Stimulated activated CD4-positive, alpha-beta T cell treated with anti-CD3 and anti-CD28 coated beads, Interleukin-12 subunit alpha, Interleukin-12 subunit beta, amount 100 ng/mL, for 48 hours (primary cell): ENCODE data around the gene TMEM17.

Experiments used
- DNase-seq, 3 donors: peaks; one replicate each; pipeline ENCODE4 v3.0.0-alpha.2; 2020; ENCODE audit warnings: low read depth in 2 of 3, low spot score in 1 of 3

TMEM17 gene

GRCh38 chr2:62474176-62474575 is 31.8 kb downstream of the TMEM17 start:
- DNase-seq: no peak

DNA sequence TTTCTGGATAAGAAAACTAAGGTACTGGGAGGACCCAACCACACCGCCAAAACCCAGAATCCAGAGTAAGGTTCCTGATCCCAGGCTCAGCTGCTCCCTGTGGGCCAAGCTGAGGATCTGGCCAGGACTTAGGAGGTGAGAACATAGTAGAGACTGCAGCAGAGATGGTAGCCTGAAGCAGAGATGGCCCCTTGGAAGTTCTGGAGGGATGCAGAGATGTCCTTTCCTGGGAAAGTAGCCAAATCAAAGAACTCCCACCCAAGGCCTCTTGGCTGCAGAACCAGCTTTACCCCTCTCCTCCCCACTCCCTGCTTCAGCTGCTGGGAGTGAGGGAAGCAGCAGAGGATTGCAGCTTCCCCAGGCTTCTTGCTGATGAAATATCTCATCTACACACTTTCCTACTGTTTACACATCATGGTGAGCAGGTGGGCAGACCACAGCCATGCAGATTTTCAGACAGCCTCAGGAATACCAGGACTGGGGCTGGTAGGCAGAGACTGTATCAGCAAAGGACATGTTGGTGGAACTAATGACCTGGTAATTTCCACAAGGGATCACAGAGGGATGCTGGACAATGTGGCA is 32.7 kb downstream of the TMEM17 start:
- no peak for DNase-seq

DNA sequence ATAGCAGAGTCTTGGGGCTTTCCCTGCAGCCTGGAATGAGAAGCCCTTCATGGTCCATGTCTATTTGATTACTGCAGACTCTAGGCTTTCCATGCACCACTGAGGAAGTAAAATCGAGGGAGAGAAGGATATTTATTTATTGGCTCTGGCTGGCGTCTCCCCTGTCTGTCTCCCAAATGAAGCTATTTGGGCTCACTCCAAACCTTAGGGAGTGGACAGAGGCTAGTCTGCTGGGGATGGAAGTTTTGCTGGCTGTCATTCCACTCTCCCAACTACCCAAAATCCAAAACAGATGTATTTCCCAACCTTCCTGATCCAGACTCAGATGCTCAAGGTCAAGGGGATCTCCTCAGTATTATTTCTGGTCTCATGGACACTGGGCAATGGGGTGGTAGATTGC is 33.7 kb downstream of the TMEM17 start:
- no peak for DNase-seq

- DNase-seq: no peak
Measured at GRCh38 chr2:62471816-62472215, 34.2 kb downstream of the TMEM17 start.

GRCh38 chr2:62471404-62471803 is 34.6 kb downstream of the TMEM17 start:
- no peak for DNase-seq

DNA sequence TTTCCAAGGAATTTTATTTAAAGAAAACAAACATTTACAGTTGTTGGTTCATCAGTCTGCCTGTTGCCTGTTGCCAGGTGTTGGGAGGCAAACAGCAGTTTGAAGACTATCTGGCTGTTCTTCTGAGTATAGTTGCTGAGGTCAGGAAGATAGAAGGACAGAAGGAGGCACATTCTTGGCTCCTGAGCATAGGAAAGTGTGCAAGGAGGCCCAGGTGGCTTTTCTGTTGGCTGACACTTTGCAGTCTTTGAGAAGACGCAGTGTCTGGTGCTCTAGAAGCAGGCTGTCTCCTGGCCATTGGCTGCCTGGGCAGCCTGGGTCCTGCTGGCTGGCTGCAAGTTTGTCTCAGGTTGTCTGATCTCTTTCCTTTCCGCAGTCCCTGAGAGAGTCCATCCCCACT is 36.4 kb downstream of the TMEM17 start:
- DNase-seq: no peak

- no peak for DNase-seq
Measured at GRCh38 chr2:62469114-62469513, 36.9 kb downstream of the TMEM17 start.

GRCh38 chr2:62467475-62468321 is 38.3 kb downstream of the TMEM17 start:
- no peak for DNase-seq

DNA sequence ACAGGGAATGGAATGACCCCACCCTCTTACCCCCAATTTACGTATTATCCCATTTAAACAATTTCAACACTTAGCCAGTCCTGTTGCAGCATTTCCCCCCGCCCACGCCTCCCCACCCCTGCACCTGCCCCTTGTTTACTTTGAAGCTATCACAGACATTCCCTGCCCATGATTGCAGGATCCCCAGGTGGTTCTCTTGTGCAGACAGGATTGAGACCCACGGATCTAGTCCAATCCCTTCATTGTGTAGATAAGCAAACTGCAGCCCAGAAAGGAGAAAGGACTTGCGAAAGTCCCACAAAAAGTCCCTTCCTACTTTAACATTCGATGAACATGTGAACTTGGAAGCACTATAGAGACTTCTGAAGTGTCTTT is 38.9 kb downstream of the TMEM17 start:
- no peak for DNase-seq

DNA sequence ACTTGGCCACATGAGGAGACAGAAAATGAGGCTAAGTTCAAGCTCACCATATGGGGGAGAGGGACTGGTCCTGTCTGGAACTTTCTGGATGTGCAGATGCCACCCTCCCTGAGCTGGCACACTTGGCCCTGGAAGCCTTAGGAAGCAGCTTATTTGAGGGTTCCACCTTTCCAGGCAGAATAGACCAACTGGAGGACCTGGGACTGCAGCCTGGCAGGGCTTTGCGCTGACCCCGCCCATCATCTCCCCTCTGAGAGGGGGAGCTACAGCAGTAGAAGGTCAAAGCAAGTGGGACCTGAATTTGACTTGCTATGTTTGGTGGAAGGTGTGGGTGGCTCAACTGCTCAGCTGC is 39.5 kb downstream of the TMEM17 start:
- DNase-seq: no peak

DNA sequence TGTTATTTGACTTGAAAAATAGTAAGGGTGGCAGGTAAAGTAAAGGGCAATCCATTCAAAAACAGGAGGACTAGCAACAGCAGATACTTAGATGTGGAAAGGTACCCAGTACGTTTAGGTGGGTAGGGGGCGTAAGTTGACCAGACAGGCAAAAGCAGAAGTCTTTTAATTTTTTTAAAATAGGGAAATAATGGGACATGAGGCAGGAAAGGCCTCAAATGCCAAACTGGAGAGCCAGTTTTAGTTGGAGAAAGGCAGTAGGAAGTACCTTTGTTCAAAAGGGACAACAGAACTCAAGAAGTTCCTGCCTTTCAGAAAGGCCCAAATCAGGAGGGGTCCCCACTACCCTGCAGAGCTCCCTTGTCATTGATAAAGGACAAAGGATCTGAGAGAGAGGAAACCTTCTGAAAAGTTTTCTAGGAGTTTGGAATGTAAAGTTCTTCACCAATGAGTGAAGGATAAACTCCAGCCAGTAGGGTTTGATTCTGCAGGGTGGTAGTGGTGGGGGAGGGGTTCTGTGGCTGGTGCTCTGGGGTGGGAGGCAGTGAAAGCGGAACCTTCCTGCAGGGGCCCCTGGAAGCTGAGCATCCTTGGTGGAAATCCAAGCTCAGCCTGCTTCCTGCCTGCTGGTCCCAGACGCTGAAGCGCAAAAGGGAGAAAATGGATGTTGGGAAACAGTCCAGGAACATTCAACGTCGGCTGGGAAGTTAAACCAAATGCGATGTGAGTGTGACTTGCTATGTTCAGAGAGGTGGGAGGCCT is 40.1 kb downstream of the TMEM17 start:
- DNase-seq: no peak

DNA sequence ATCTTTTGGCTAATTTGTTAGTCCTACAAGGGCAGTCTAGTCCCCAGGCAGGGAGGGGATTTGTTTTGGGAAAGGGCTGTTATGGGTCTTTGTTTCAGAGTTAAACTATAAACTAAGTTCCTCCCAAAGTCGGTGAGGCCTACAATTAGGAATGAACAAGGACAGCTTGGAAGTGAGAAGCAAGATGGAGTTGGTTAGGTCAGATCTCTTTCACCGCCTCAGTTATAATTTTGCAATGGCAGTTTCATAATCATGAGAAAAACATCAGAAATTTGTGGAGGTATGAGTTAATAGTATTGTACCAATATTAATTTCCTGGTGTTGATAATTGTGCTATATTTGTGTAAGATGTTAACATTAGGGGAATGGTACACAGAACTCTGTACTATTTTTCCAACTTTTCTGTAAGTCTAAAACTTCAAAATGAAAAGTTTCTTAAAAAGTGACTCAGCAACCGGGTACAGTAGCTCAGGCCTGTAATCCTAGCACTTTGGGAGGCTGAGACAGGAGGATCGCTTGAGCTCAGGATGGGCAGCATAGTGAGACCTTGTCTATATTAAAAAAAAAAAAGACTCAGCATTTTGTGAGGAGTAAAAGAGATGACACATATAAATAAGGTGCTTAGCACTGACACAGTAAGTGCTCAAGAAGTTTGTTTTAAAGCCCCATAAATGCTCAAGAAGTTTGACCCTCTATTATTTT is 40.8 kb downstream of the TMEM17 start:
- no peak for DNase-seq

- no peak for DNase-seq
Measured at GRCh38 chr2:62464221-62465007, 41.6 kb downstream of the TMEM17 start.

- no peak for DNase-seq
Measured at GRCh38 chr2:62462211-62462610, 43.8 kb downstream of the TMEM17 start.

DNA sequence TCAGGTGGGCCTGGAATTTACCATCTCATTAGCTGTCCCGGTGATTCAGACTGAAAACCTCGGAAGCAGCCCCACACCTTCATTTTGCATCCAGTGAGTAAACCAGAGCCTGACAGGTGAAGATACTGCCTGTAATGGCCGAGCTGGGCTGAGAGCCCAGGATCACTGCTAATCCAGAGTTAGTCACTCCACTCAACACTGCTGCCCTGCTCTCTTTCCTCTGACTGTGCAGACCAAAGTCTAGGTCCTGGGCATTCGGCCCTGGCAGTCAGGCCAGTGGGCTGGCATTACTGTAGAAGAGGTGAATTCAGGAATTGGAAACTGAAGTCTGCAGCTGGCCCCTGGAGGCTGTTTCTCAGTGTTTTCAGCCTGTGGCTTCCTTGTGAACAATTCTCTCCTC is 44.3 kb downstream of the TMEM17 start:
- no peak for DNase-seq

DNA sequence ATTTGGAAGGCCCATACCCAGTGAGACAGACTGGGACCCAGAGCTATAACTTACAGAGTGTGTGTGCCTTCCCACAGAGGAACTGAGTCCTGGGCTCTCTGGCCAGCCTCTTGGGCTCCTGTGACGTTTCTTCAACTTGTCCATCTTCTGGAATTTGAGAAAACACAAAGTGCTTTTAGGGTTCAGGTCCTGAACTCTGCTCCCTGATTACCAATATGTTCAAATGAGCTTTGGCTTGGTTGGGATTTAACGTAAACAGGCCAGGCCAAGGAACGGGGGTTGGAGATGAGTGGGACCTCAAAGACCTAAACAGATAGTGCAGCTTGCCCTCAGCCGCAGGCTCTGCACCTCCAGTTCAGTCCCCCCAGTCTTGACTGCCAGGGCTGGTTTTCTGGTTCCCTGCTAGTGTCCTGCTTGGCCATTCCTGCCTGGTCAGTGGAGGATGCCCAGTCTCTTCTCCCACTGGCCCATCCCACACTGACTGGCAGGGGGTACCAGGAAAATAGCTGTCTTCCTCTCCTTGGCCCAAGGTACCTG is 44.9 kb downstream of the TMEM17 start:
- DNase-seq: no peak

DNA sequence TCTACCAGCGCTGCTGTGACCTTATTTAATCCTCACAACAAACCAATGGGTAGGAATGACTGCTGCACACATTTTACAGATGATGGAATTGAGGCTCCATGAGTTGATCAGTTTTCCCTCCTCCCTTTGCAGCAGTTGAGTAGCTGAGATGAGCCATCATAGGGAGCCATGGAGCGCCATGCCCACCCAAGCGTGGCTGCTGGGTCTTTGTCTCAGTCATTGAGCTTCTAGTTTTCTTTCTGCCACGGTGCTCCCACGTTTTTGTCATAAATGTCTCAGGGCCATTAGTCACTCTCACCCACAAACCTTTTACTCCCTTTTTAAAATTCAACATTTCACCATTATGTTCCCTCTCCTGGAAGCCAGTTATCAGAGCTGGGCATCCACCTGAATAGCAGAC is 45.8 kb downstream of the TMEM17 start:
- no peak for DNase-seq

DNA sequence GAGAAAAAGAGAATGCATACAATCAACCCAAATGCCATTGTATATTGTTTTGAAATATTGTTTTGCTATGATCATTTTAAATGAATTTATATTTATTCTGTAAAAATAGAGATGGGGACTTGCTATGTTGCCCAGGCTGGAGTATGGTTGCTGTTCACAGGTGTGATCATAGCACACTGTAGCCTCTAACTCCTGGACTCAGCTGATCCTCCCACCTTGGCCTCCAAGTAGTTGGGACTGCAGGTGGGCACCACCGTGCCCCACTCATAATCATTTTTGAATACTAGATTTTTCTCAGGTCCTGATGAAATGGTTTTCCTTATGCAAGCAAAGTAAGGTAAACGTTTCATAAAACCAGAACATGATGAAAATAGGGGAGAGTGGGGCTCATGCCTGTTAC is 46.3 kb downstream of the TMEM17 start:
- no peak for DNase-seq

DNA sequence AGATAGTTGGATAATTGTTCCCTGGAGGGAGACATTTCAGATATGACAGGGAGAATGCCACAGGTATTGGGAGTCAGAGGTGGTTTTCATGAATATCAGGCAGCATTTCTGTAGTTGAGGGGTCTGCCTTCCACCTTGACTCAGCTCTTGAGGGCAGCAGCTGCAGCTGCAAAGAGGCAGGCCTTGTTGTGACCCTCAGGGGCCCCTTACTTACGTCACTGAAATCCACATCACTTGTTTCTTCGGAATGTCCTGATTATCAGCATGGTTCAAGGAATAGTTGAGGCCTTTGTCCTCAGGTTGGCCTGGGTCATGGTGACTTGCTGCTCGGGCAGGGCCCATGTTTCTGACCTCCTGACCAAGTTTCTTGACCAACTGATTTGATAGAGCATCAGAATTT is 46.9 kb downstream of the TMEM17 start:
- DNase-seq: no peak

DNA sequence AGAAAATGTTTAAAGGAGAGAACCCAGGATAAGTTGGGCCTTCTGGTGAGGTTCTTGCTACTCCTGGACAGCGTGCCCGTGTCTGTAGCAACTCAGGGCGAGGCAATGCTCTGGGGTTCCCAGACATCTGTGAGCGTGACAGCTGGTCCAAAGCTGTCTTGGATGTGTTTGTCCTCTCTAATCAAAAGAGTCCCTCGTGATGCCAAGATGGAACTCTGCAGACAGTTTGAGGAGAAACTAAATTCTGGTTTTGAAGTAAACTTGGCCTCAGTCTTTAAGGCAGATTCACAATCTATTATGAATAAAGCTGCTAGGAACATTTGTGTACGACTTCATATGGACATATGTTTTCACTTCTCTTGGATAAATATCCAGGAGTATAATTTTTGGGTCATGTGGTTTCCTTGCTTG is 47.3 kb downstream of the TMEM17 start:
- DNase-seq: no peak

- no peak for DNase-seq
Measured at GRCh38 chr2:62458206-62458641, 47.8 kb downstream of the TMEM17 start.
